PC-3 (cell line): Measurements from ENCODE around the gene SYNE1.
"Not testable (repeated sequence)": the region's sequence is repeated elsewhere in the genome, so short reads cannot be mapped to it uniquely, and the experiment has no call there.

Experiments
- EZH2 ChIP-seq: fragments of 300-600 bp; sonication (generic); IDR thresholded peaks from one replicate; pipeline ENCODE4 v1.6.1; 2017; ENCODE audit warnings: antibody characterized with exemption, mild to moderate bottlenecking, low read length; ENCODE audit not compliant: unreplicated experiment
- EZH2phosphoT487 ChIP-seq: fragments of 300-600 bp; sonication (generic); IDR thresholded peaks from 2 replicates; pipeline ENCODE4 v1.6.1; 2018; ENCODE audit warnings: mild to moderate bottlenecking, antibody characterized with exemption, low read length, borderline replicate concordance
- TF ChIP-seq, protein P1 (sequence below): fragments of 300-600 bp; sonication (generic); conservative IDR thresholded peaks from 2 replicates; pipeline ENCODE4 v1.5.1; 2017; ENCODE audit warnings: antibody characterized with exemption, low read depth, mild to moderate bottlenecking, low read length

DNA sequence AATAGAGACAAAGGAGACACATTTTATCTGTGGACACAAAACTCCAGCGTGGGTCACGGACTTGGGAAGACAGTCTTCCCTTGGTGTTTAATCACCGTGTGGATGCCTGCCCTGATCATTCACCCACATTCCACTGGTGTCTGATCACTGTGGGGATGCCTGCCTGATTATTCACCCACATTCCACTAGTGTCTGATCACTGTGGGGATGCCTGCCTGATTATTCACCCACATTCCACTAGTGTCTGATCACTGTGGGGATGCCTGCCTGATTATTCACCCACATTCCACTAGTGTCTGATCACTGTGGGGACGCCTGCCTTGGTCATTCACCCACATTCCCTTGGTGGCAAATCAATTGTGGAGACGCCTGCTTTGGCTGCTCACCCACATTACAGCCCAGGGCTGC, 146.2 kb downstream of the SYNE1 start:
- TF ChIP-seq, protein P1, sequence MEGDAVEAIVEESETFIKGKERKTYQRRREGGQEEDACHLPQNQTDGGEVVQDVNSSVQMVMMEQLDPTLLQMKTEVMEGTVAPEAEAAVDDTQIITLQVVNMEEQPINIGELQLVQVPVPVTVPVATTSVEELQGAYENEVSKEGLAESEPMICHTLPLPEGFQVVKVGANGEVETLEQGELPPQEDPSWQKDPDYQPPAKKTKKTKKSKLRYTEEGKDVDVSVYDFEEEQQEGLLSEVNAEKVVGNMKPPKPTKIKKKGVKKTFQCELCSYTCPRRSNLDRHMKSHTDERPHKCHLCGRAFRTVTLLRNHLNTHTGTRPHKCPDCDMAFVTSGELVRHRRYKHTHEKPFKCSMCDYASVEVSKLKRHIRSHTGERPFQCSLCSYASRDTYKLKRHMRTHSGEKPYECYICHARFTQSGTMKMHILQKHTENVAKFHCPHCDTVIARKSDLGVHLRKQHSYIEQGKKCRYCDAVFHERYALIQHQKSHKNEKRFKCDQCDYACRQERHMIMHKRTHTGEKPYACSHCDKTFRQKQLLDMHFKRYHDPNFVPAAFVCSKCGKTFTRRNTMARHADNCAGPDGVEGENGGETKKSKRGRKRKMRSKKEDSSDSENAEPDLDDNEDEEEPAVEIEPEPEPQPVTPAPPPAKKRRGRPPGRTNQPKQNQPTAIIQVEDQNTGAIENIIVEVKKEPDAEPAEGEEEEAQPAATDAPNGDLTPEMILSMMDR: not testable (repeated sequence)
- TF ChIP-seq EZH2, EZH2phosphoT487: not testable (repeated sequence)
